ENCODE results near the gene GTPBP1.
A peak's percentile ranks its signal among the peaks of the same experiment; 100 is the strongest.

Gene GTPBP1

GRCh38 chr22:38741576-38741975 is 35.8 kb downstream of the GTPBP1 start:
- no peak for DNase-seq (ENCODE audit: low read depth)

GRCh38 chr22:38742176-38742942 is 36.6 kb downstream of the GTPBP1 start:
- DNase-seq (ENCODE audit: low read depth): no peak

- DNase-seq (ENCODE audit: low read depth): no peak
Observed at GRCh38 chr22:38744981-38745380, 39.2 kb downstream of the GTPBP1 start.

- DNase-seq (ENCODE audit: low read depth): no peak
Observed at GRCh38 chr22:38745676-38746460, 40.1 kb downstream of the GTPBP1 start.

GRCh38 chr22:38748487-38749136 is 42.9 kb downstream of the GTPBP1 start:
- no peak for DNase-seq (ENCODE audit: low read depth)

- no peak for DNase-seq (ENCODE audit: low read depth)
Observed at GRCh38 chr22:38750104-38750503, 44.4 kb downstream of the GTPBP1 start.

GRCh38 chr22:38750638-38751037 is 44.9 kb downstream of the GTPBP1 start:
- no peak for DNase-seq (ENCODE audit: low read depth)

GRCh38 chr22:38751066-38751421 is 45.3 kb downstream of the GTPBP1 start:
- no peak for DNase-seq (ENCODE audit: low read depth)

GRCh38 chr22:38751422-38752346 is 45.9 kb downstream of the GTPBP1 start:
- DNase-seq (ENCODE audit: low read depth): no peak

- no peak for DNase-seq (ENCODE audit: low read depth)
Observed at GRCh38 chr22:38753948-38754750, 48.4 kb downstream of the GTPBP1 start.

- DNase-seq (ENCODE audit: low read depth): no peak
Observed at GRCh38 chr22:38754751-38755154, 49.0 kb downstream of the GTPBP1 start.

- peak; percentile 45 for DNase-seq (ENCODE audit: low read depth)
Observed at GRCh38 chr22:38755155-38755910, 49.6 kb downstream of the GTPBP1 start.

- DNase-seq (ENCODE audit: low read depth): no peak
Observed at GRCh38 chr22:38755911-38756532, 50.3 kb downstream of the GTPBP1 start, which contains the start of gene SUN2. Gene SUN2 (minus strand): TSS chr22:38755998. CDS start chr22:38752628, 3,370 bp downstream.

- no peak for DNase-seq (ENCODE audit: low read depth)
Observed at GRCh38 chr22:38756711-38757463, 51.1 kb downstream of the GTPBP1 start.

GRCh38 chr22:38757464-38757757 is 51.7 kb downstream of the GTPBP1 start:
- DNase-seq (ENCODE audit: low read depth): no peak

- no peak for DNase-seq (ENCODE audit: low read depth)
Observed at GRCh38 chr22:38758276-38758945, 52.7 kb downstream of the GTPBP1 start.

GRCh38 chr22:38759005-38759404 is 53.3 kb downstream of the GTPBP1 start:
- DNase-seq (ENCODE audit: low read depth): no peak

- no peak for DNase-seq (ENCODE audit: low read depth)
Observed at GRCh38 chr22:38760477-38761201, 54.9 kb downstream of the GTPBP1 start.

All from GM04503 (cell line).